Right renal pelvis (tissue), 4 donors: ENCODE data around the gene TCF7L1. TPM values are rescaled to one million over a fixed set of nuclear protein-coding genes. Genes with fewer than 3 reads are reported as not detected.
A peak's percentile ranks its signal among the peaks of the same experiment; 100 is the strongest.

ENCODE experiments used
- DNase-seq, 4 donors: peaks; one replicate each; pipeline ENCODE4 v3.0.0-alpha.2; 2013; ENCODE audit warnings: low read depth in 4 of 4, low spot score in 3 of 4, missing footprints in 1 of 4
- polyA plus RNA-seq, 4 donors: library from polyadenylated mRNA; unstranded; fragments of 120-200 nt; gene quantifications; one replicate each; pipeline ENCODE4 v1.2.1, GENCODE V29; 2013; ENCODE audit not compliant: insufficient read length in 4 of 4

TCF7L1 gene
- polyA plus RNA-seq, 4 donors: 49.5 to 59.1 (median 54.7) TPM

DNA sequence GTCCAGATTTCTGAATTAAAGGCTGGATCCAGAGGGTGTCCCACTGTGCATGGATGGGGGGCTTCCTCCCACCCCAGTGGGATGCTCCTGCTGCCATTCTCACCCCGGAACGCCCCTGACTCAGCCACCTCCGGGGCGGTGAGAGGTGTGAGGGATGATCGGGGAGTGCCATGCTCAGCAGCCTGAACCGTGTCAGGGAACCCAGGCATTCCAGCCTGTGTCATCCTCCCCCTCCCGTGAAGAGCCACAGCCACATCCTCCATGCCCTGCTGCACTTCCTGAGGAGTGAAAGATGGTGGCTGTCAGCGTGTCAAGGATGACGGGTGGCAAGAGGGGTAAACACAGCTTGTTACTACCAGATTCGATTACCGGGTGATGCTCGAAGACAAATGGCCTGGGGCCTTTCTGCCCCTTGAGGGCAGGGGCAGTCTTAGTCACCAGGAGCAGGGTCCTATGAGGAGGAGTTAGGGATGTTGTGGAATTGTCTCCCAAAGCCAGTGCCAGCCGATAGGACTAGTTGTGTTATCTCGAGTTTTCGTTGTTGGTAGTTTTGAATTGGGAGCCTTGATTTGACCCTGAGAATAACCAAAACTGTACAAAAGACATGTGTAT lies 80.8 kb downstream of the TCF7L1 start:
- DNase-seq: peak in 3 of 4 donors; percentile 21 to 48 (median 45)

DNA sequence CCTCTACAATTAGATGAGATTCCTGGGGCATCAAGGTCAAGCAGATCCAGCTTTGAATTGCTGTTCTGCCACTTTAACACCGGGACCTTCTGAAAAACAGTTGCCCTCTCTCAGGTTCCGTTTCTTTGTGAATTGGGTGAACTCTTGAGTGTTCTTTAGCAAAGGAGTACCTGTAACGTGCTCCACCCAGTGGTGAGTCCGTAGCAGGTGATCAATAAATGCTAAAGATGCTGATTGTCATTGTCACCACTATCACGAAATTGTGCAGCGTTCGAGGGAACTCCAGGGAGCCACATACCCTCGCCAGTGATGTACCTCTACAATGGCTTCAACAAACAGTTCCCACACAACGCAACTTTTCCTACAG lies 81.9 kb downstream of the TCF7L1 start:
- DNase-seq: no peak

DNA sequence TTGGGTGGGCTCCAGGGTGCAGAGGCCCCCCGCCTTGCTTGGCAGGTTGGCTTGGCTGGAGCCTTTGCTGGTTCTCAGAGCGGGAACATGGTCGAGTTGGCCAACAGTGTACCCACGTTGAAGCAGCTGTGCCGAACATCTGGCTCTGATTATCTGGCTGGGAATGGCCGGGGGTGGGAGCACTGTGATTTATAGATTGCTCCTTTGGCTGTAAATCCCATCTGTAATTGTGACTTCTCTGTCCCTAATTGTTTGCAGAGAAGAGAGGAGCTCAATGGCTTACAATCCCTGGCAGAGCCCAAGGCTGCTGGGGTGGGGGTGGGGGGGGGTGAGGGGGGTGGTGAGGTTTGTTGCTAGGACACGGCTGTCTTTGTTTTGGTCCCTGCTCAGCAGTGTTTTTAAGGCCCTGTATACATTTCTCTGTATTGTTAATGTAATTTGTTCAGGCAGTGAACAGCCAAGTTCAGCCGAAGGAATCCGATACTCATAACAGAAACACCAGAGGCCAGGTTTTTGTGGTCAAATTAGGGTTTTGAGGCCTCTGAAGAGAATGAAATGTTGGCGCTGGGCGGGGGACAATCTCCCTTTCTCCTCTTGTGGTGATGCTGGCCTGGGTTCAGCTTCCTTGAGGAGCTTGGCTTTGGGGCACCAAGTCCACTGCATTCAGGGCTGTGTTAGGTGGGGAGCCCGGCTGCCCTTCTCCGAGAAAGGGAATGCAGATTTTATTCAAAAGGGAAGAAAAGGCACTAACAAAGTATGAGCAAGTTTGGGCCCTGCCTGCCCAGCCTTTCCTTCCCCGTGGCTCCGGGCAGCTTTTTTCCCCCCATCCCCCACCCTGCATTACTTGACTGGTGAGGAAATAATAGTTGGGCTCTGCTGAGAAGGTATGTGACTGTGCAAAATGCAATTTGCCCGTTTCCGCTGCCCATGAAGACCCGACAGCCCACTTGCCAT lies 82.5 kb downstream of the TCF7L1 start:
- peak in 3 of 4 donors; percentile 37 to 48 (median 41) for DNase-seq

GRCh38 chr2:85216927-85217326 lies 83.7 kb downstream of the TCF7L1 start:
- DNase-seq: no peak

GRCh38 chr2:85221067-85221691 lies 88.0 kb downstream of the TCF7L1 start:
- no peak for DNase-seq

GRCh38 chr2:85222792-85223191 lies 89.6 kb downstream of the TCF7L1 start:
- DNase-seq: no peak

DNA sequence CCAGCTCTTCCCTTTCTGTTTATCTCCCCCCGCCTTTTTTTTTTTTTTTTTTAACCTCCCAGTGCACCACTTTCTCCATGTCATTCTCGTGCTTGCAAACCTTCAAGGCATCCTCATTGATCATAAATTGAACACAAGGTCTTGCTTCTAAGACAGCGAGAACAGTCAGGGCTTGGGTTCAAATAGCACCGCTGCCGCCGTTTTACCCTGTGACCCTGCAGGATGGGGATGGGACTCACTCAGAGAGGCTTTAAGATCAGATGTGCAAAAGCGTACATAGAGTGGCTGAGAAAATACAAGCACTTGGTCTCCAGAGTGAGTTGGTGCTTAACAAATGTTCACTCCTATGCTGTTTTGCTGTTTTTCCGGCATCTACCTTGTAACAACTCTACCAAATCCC lies 93.6 kb downstream of the TCF7L1 start:
- no peak for DNase-seq

DNA sequence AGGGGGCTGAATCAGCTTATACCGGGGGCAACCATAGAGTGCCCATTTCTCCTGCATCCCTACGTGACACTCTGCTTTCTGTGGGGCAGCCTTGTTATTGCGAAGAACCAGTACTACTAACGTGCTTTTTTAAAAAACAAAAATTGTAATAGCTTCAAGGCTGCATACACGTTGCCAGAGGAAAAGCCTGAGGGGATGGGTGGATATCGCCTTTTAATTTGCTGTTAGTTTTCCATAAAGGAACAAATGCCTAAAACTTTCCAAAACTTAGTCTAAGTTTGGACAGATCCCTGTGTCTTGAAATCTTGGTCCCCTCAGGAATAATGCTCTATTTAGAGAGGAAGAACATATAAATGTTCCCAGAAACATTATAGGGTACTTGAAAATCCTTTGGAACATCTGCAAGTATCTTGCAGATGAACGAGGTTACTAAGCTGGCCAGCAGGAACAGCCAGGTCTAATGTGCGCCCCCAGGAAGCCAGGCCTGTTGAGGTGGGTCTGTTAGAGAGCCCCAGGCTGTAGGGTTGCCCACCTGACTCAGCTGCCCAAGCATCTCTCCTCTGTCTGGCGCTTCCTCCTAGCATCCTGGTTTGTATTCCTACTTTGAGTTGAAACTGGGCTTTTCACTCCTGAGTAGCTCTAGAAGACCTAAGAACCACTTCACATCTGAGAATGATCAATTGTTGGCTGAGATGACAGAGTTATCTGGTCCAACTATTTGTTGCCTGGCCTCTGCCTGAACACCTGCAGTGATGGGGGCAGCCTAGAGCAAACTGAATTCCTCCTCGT lies 97.7 kb downstream of the TCF7L1 start:
- DNase-seq: no peak

DNA sequence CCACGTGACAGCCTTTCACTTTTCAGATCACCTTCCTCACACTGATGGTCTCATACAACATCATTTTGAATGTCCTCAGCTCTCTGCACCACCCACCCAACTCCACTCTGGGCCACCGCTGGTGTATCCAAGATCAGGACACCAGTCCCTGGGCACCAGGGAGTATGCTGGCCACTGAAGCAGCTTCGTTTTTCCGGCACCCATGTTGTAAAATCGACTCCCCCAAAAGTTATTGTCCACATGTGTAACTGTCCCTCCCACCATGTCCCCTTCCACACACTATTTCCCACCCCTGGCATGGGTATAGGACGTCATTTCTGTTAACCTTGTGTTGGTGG lies 98.2 kb downstream of the TCF7L1 start:
- DNase-seq: no peak

DNA sequence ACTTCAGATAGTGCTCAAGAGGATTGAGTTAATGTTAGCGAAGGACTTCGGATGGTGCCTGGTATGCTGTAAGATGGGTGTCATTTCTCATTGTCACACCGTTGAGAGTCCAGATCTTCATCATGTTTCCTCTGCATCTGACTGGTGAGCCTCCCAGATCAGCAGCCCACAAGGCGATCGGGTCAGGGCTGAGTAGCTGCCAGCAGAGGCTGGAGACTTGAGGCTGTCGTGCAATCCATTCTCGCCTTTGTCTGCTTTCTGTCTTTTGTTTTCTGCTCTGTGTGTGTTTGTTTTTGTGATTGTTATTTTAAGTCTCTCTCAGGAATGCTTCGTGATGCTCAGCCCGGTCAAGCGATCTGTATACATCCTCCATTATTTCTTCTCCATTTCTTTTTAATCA lies 98.8 kb downstream of the TCF7L1 start:
- DNase-seq: no peak

- DNase-seq: no peak
These were observed 101.7 kb downstream of the TCF7L1 start for GRCh38 chr2:85234868-85235267.

GRCh38 chr2:85235281-85235680 lies 102.1 kb downstream of the TCF7L1 start:
- no peak for DNase-seq

DNA sequence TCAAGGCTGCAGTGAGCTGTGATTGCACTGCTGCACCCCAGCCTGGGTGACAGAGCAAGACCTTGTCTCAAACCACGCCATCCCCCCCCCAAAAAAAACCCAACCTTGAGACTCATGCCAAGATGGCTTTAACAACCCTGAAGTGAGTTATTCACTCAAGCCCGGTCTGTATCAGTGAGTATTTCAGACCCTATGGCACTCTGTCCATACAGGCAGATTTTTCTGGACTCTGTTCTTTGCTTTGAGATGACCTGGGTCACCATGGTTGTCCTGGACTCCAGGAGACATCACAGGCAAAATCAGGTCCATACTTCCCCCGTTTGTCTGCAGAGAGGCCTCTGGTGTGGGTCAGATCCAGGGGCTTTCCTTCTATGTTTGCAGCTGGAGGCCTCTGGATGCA lies 102.9 kb downstream of the TCF7L1 start:
- DNase-seq: no peak

GRCh38 chr2:85237849-85238565 lies 104.8 kb downstream of the TCF7L1 start:
- no peak for DNase-seq

GRCh38 chr2:85238607-85239006 lies 105.4 kb downstream of the TCF7L1 start:
- DNase-seq: no peak

- no peak for DNase-seq
These were observed 105.9 kb downstream of the TCF7L1 start for GRCh38 chr2:85239102-85239501.

- DNase-seq: no peak
These were observed 106.9 kb downstream of the TCF7L1 start for GRCh38 chr2:85240055-85240454.

GRCh38 chr2:85242321-85242720 lies 109.1 kb downstream of the TCF7L1 start:
- no peak for DNase-seq

GRCh38 chr2:85243101-85244072 lies 110.2 kb downstream of the TCF7L1 start:
- no peak for DNase-seq
